Smooth muscle cell (in vitro differentiated cells): Measurements from ENCODE around the gene PTPN1. TPM values are rescaled to one million over a fixed set of nuclear protein-coding genes. Genes with fewer than 3 reads are reported as not detected.

Experiments
- DNase-seq: peaks from one replicate; lab custom pipeline; 2025; ENCODE audit not compliant: unreplicated experiment; lab: John Stamatoyannopoulos, UW
- H2AFZ ChIP-seq: fragments of 200-600 bp; sonication (generic); 2 replicates; pipeline ENCODE4 v1.6.0; 2016; ENCODE audit warnings: antibody characterized with exemption, low read depth, mild to moderate bottlenecking
- H3F3A ChIP-seq: fragments of 200-600 bp; sonication (generic); 2 replicates; pipeline ENCODE4 v1.6.0; 2017; ENCODE audit warnings: antibody characterized with exemption, low read depth
- H3K27ac ChIP-seq: fragments of 200-600 bp; sonication (generic); 2 replicates; pipeline ENCODE4 v1.5.1; 2016; ENCODE audit warnings: low read depth, mild to moderate bottlenecking
- H3K27me3 ChIP-seq: fragments of 200-600 bp; sonication (generic); 2 replicates; pipeline ENCODE4 v1.6.1; 2016; ENCODE audit warnings: low read depth, mild to moderate bottlenecking
- H3K36me3 ChIP-seq: fragments of 200-600 bp; sonication (generic); 2 replicates; pipeline ENCODE4 v1.5.1; 2016; ENCODE audit warnings: low read depth
- H3K4me1 ChIP-seq: fragments of 200-600 bp; sonication (generic); 2 replicates; pipeline ENCODE4 v1.5.1; 2016; ENCODE audit warnings: low read depth
- H3K4me2 ChIP-seq: fragments of 200-600 bp; sonication (generic); 2 replicates; pipeline ENCODE4 v1.6.0; 2016; ENCODE audit warnings: mild to moderate bottlenecking
- H3K4me3 ChIP-seq: fragments of 200-600 bp; sonication (generic); 2 replicates; pipeline ENCODE4 v1.5.1; 2016; ENCODE audit warnings: mild to moderate bottlenecking
- H3K79me2 ChIP-seq: fragments of 200-600 bp; sonication (generic); 2 replicates; pipeline ENCODE4 v1.6.0; 2016; ENCODE audit warnings: low read depth, mild to moderate bottlenecking
- H3K9ac ChIP-seq: fragments of 200-600 bp; sonication (generic); 2 replicates; pipeline ENCODE4 v1.6.0; 2016; ENCODE audit warnings: low read depth
- H3K9me3 ChIP-seq: fragments of 200-600 bp; sonication (generic); replicated peaks from 2 replicates; pipeline ENCODE4 v1.5.1; 2016; ENCODE audit warnings: low read depth
- H4K20me1 ChIP-seq: fragments of 200-600 bp; sonication (generic); 2 replicates; pipeline ENCODE4 v1.6.0; 2016; ENCODE audit warnings: low read depth
- CTCF ChIP-seq: fragments of 200-600 bp; sonication (generic); IDR thresholded peaks from 2 replicates; pipeline ENCODE4 v1.5.1; 2017; ENCODE audit warnings: borderline replicate concordance, mild to moderate bottlenecking, antibody characterized with exemption; ENCODE audit not compliant: insufficient read depth, poor library complexity, severe bottlenecking
- WGBS: methylation state at CpG from one replicate; pipeline ENCODE4 v1.1.7; 2016; ENCODE audit warnings: low lambda C conversion rate; 5-methylcytosine and 5-hydroxymethylcytosine counted together
- polyA plus RNA-seq: library from polyadenylated mRNA; unstranded; fragments of >200 nt; fragmentation: Nextera tagmentation; extraction: Ambion mirVana; gene quantifications from 2 replicates; pipeline ENCODE4 v1.2.1, GENCODE V29; 2016
- total RNA-seq: library from RNA; depleted of rRNA; stranded (reverse); fragments of >200 nt; gene quantifications from 2 replicates; pipeline ENCODE4 v1.2.3, GENCODE V29; 2014

Gene PTPN1
- total and polyA plus RNA-seq, 2 experiments from 2014 or later: 16.1 to 28.9 TPM

DNA sequence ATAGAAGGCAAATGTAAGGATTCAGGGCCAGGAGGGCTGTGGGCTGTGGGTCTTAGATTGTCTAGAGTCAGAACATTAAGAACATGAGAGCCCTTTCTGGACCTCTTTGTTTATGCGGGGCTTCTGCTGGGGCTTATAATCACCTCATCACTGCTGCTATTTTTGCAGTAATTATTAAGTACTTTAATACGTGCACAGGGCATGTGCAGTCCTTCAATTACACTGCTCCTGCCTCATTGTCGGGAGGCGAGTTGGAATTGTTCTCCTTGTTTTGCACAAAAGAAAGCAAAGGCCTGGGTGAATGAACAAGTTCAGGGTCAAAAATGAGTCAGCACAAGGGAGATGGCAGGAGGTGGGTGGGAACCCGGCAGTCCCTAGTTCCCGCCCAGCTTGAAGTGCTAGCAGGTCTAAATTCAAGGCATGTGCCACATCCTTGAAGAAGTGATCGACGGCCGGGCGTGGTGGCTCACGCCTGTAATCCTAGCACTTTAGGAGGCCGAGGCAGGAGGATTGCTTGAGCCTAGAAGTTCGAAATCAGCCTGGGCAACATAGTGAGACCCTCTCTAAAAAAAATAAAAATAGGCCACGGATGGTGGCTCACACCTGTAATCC lies 34.4 kb upstream of the PTPN1 start:
- Histone ChIP-seq H3K9me3 (no peaks in the 10 kb centered on the region), H3K9ac (no peak overlapping the region), H4K20me1 (no peaks in the 10 kb centered on the region), H2AFZ (no peak overlapping the region), H3K79me2 (no peaks in the 10 kb centered on the region), H3K36me3 (no peaks in the 10 kb centered on the region), H3K4me3 (no peak overlapping the region), H3K4me2 (no peak overlapping the region), H3K27ac (no peak overlapping the region), H3K4me1 (no peaks in the 10 kb centered on the region), H3K27me3 (no peaks in the 10 kb centered on the region), H3F3A (no peaks in the 10 kb centered on the region)
- whole genome bisulfite sequencing: 77% methylated on average over 14 of the region's 14 CpGs
- TF ChIP-seq CTCF: no peak
- no peak for DNase-seq

GRCh38 chr20:50477239-50477872 lies 32.8 kb upstream of the PTPN1 start:
- no peaks in the 10 kb centered on the region for H4K20me1 ChIP-seq
- H3K4me2 ChIP-seq: no peak overlapping the region
- no peaks in the 10 kb centered on the region for H3K4me1 ChIP-seq
- no peak for TF ChIP-seq CTCF
- H3K9me3 ChIP-seq: no peaks in the 10 kb centered on the region
- H2AFZ ChIP-seq: no peak overlapping the region
- H3K79me2 ChIP-seq: no peaks in the 10 kb centered on the region
- 93% methylated on average over 5 of the region's 5 CpGs for WGBS
- no peak overlapping the region for H3K27ac ChIP-seq
- no peaks in the 10 kb centered on the region for H3F3A ChIP-seq
- H3K36me3 ChIP-seq: no peaks in the 10 kb centered on the region
- no peak for DNase-seq
- no peaks in the 10 kb centered on the region for H3K27me3 ChIP-seq
- H3K4me3 ChIP-seq: no peak overlapping the region
- H3K9ac ChIP-seq: no peak overlapping the region

GRCh38 chr20:50478162-50478990 lies 31.8 kb upstream of the PTPN1 start:
- peak; percentile 11 for DNase-seq
- 44% methylated on average over 22 of the region's 22 CpGs for WGBS
- Histone ChIP-seq H3K36me3 (no peaks in the 10 kb centered on the region), H3K9ac (no peak overlapping the region), H3K27me3 (no peaks in the 10 kb centered on the region), H3K4me3 (no peak overlapping the region), H4K20me1 (no peaks in the 10 kb centered on the region), H3K4me1 (no peaks in the 10 kb centered on the region), H3K79me2 (no peaks in the 10 kb centered on the region), H2AFZ (peak overlapping the region; percentile 75), H3K9me3 (no peaks in the 10 kb centered on the region), H3K4me2 (peak overlapping the region; percentile 16), H3K27ac (no peak overlapping the region), H3F3A (no peaks in the 10 kb centered on the region)
- TF ChIP-seq CTCF: peak; percentile 50
